NCI-H524 (cell line): ENCODE measurements around the gene MXRA8.

Experiments used
- DNase-seq, 2 experiments: peaks; one replicate each; lab custom pipeline; 2025; lab: John Stamatoyannopoulos, UW

The MXRA8 gene

GRCh38 chr1:1307261-1307922 is 51.0 kb downstream of the MXRA8 start:
- no peak for DNase-seq

- no peak for DNase-seq
Observed at GRCh38 chr1:1306661-1307260, 51.6 kb downstream of the MXRA8 start.

GRCh38 chr1:1306070-1306660 is 52.2 kb downstream of the MXRA8 start:
- DNase-seq = peak in 1 of 2 experiments; percentile 58

GRCh38 chr1:1305300-1306069 is 52.9 kb downstream of the MXRA8 start:
- peak; percentile 49 to 54 for DNase-seq

GRCh38 chr1:1304331-1305299 is 53.7 kb downstream of the MXRA8 start:
- DNase-seq = peak; percentile 89 to 93

- DNase-seq = no peak
Observed at GRCh38 chr1:1303736-1304135, 54.6 kb downstream of the MXRA8 start.

GRCh38 chr1:1302951-1303509 is 55.3 kb downstream of the MXRA8 start:
- no peak for DNase-seq
